ENCODE data around the gene PABPN1L. TPM values are rescaled to one million over a fixed set of nuclear protein-coding genes. Genes with fewer than 3 reads are reported as not detected.

PABPN1L gene
- total RNA-seq, 1 experiment from 2014 or later = 0.57 TPM

GRCh38 chr16:88878356-88878755 is 11.9 kb upstream of the PABPN1L start:
- DNase-seq (ENCODE audit: low read depth, low spot score) (no peak), ATAC-seq (no peak)
- Histone ChIP-seq H3K4me2 (ENCODE audit: low read length) (no peak overlapping the region), H3K9me3 (ENCODE audit: control insufficient read depth in 1 of 2, insufficient read depth in 1 of 2, low read depth in 1 of 2, low read length in 2 of 2) (no peaks in the 10 kb centered on the region), H3K79me2 (ENCODE audit: insufficient read depth, low read length) (no peaks in the 10 kb centered on the region), H3K27ac (ENCODE audit: low read depth, low read length) (no peak overlapping the region; the same call in 1 of the 2 replicates), H3K36me3 (ENCODE audit: control insufficient read depth in 1 of 2, insufficient read depth in 2 of 2, low read length in 2 of 2) (no peaks in the 10 kb centered on the region), H2AFZ (ENCODE audit: low read depth, low read length, poor library complexity, severe bottlenecking) (no peak overlapping the region), H3K27me3 (ENCODE audit: insufficient read depth, low read length) (no peaks in the 10 kb centered on the region), H4K20me1 (ENCODE audit: insufficient read depth) (no peaks in the 10 kb centered on the region), H3K9ac (ENCODE audit: low read length) (no peak overlapping the region), H3K4me3 (replicated peaks in 1 of 2; ENCODE audit: low read depth in 1 of 2, low read length in 2 of 2) (no peak overlapping the region), H3K4me1 (ENCODE audit: control insufficient read depth in 1 of 2, insufficient read depth in 2 of 2, low read length in 2 of 2) (peaks cover 7 to 11% of the 10 kb centered on the region in 2 experiments; a peak in 3 of 4 replicates), H3K9me2 (ENCODE audit: insufficient read depth) (no peaks in the 10 kb centered on the region)
- no peak for TF ChIP-seq ELF1 (IDR thresholded peaks at IDR 0.05; ENCODE audit: borderline replicate concordance, low read depth)
- TF ChIP-seq ZNF274 (IDR thresholded peaks at IDR 0.05; ENCODE audit: low read depth, low read length) = no peak
- TF ChIP-seq YY1 (IDR thresholded peaks at IDR 0.05; ENCODE audit: extremely low read depth, insufficient replicate concordance, low read depth, low read length) = no peak
- no peak for TF ChIP-seq FOSL1 (IDR thresholded peaks at IDR 0.05; ENCODE audit: low read depth)
- TF ChIP-seq SRF (IDR thresholded peaks at IDR 0.05; ENCODE audit: low read depth) = no peak
- TF ChIP-seq RAD21 (IDR thresholded peaks at IDR 0.05; ENCODE audit: low read depth) = no peak
- TF ChIP-seq ATF3 (IDR thresholded peaks at IDR 0.05) = no peak
- no peak for TF ChIP-seq EZH2phosphoT487 (IDR thresholded peaks at IDR 0.05; ENCODE audit: borderline replicate concordance)
- no peak for TF ChIP-seq POLR2AphosphoS5 (IDR thresholded peaks at IDR 0.05; ENCODE audit: low read depth, low read length)
- TF ChIP-seq CBX3 (IDR thresholded peaks at IDR 0.05; ENCODE audit: low read depth) = no peak
- no peak for TF ChIP-seq CTCF (IDR thresholded peaks at IDR 0.05 in 2 of 3, conservative IDR thresholded peaks at IDR 0.05 in 1 of 3; ENCODE audit: borderline replicate concordance in 1 of 3, insufficient read depth in 1 of 3, low read depth in 2 of 3, low read length in 2 of 3)
- ChIA-PET RAD21 (ENCODE audit: low non-redundant PET in 1 of 2, low total read pairs in 2 of 2, uncharacterized antibody in 2 of 2, unreplicated experiment in 2 of 2) (no interaction called here), POLR2A (no interaction called here), CTCF (no interaction called here)
- BruUV-seq (replicated peaks) = no TSS peak
- intact Hi-C loops (cut with micrococcal nuclease) = no loop called here

Measured in HCT116 (cell line).